Measurements from ENCODE around the gene FBXO38.

The FBXO38 gene

GRCh38 chr5:148384380-148384737 is 601 bp downstream of the FBXO38 start:
- peak in 2 of 3 donors; percentile 32 to 41 for DNase-seq

DNA sequence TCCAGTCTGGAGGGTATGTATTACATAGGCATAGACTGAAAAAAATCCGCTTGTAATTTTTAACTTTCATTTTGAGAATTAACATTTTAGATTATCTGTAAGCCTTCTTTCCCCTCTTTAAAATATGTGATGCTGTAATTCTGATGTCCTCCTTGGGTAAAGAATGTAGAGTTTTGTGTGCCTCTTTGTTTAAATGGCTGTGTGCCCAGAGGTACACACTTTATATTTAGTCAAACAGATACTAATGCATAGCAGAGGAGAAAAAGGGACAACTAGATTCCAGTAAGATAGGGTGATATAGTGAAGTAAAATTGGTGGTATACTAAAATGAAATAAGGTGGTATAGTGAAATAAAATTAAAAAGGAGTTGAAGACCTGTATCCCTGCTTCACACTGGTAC is 1.3 kb downstream of the FBXO38 start:
- no peak for DNase-seq

GRCh38 chr5:148386041-148386440 is 2.3 kb downstream of the FBXO38 start:
- no peak for DNase-seq

- no peak for DNase-seq
Observed at GRCh38 chr5:148387325-148387724, 3.6 kb downstream of the FBXO38 start.

DNA sequence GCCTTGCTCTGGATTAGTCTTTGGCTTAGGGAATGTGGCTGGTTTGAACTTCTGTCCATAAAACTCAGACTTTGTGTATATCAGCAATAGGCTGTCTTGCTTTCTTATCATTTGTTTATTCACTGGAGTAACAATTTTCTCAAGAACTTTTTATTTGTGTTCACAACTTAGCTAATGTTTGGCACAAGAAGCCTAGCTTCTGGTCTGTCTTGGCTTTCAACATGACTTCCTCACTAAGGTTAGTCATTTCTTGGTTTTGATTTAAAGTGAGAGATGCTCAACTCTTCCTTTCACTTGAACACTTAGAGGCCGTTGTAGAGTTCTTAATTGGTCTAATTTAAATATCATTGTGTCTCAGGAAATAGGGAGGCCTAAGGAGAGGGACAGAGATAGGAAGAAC is 4.9 kb downstream of the FBXO38 start:
- DNase-seq, result no peak

DNA sequence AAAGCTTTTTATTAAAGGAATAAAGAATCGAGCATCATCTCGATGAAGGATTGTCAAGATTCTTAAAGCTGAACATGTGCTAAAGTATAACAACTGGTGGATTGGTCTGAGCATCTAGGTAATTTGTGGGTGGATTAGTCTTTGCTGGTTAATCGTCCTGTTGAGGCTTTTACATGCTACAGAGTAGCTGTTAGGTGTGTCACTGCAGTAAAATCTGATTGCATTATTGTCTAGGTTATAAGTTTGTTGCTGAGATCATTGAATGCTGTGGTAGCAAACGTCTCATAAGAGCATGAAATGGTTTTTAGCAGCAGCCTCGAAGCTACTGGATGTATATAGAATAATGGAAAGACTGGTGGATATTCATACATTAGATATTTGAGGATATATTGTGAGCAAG is 7.2 kb downstream of the FBXO38 start:
- no peak for DNase-seq

GRCh38 chr5:148391422-148391821 is 7.7 kb downstream of the FBXO38 start:
- DNase-seq, result no peak

DNA sequence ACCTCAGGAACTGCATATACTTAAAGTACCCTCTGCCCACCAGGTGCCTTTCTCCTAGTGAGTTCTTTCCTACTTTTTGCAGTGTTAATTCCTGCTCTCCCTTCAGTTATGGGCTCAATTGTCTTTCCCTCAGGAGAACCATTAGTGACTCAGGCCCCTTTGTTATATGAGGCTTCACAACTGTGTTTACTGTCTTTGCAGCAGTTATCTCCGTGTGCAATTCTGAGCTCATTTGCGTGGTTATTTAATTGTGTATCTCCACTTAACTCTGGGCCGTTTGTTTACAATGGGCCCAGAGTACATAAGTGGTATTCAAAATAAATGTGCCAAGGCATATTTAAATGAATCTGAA is 9.6 kb downstream of the FBXO38 start:
- no peak for DNase-seq

DNA sequence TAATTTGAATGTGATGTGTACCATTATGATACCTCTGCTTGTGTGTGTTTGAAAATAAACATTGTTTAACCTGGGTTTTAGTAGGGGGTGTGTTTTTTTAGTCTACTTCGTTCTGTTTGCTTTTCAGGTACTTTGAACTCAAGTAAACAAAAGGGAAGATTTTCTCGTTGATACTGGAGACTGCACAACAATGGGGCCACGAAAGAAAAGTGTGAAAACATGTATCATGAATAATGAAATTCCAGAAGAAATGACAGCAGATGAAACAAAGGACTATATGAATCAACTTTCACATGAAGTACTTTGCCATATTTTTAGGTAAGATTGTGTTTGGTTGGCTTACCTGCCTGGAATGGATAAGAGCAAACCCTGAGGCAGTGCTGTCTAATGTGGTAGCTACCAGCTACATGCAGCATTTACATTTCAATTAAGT is 10.8 kb downstream of the FBXO38 start:
- no peak for DNase-seq

DNA sequence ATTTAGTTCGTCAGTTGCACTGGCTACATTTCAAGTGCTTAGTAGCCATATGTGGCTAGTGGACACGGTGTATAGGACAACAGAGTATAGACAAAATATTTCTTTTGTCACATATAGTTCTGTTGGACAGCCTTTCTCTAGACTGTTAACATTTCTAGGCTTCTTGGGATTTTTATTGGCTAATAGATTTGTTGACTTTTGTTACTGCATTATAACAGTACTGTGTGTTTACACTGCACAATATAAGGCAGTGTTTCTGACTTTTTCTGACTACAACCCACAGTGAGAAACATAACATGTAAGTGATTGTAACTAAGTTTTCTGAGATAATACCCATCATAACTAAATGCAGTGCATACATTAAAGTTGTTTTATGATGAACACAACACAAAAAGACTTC is 11.3 kb downstream of the FBXO38 start:
- DNase-seq, result no peak

DNA sequence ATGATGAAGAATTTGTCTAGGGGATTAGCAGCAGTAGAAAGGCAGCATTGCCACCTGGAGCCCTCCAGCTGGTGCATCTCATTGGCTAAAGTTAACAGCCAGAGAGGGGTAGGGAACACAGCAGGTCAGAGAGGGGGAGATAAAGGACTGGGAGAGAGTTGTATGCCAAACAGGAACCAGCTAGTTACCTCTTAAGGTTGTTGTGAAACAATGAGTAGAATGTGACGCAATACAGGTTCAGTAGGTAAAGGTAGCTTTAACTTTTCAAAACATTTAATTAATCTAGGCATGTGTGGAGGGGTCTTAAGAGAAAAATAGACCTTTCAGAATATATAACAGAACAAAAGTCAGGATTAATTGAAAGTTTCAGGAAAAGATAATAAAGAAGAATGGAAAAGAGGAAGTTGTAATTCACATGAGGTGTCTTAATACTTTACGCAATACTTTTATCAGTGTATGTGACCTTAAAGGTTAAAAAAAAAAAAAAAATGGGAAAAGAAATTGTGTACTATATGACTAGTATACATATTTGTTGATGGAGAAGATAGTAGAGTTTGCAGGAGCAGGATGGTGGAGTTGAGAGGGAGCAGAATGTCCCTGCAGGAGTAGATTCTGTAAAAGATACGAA is 14.3 kb downstream of the FBXO38 start:
- DNase-seq, result peak in 2 of 3 donors; percentile 31 to 33

- DNase-seq, result no peak
Observed at GRCh38 chr5:148398698-148399121, 15.0 kb downstream of the FBXO38 start.

DNA sequence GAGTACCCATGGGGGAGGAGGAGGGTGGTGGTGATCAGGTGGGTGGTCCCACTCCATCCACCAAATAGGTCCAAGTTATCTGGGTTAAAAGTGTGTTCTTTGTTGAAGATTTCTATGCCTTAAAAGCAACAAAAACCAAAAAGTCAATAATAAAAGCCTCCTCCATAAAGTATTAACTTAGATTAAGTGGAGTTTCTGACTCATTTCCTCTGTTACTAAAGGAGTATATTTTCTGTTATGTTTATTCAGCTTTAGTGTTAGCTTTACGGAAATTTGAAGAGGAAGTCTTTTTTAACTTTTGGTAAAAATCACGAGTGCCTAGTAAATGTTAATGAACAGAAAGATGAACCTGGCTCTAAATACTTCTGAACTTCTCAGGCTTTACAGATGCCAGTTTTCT is 17.8 kb downstream of the FBXO38 start:
- peak in 2 of 3 donors; percentile 67 to 72 for DNase-seq

DNA sequence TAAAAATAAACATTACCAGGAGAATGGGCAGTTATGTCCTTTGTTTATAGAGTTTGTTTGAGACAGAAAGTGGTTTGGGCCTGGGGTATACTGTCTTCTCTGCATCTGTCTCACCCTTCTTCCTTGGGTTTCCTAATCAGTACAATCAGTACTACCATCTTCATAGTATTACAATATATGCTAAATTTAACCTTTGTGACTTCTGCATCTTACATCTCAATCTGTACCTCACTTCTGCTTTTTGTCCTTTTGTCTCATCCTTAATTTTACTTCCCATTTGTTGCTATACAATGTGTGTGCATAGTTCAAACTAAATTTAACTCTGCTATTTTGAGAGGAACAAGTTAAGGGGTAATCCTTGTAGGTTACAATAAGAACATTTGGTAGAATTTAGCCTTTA is 19.6 kb downstream of the FBXO38 start:
- DNase-seq, result peak; percentile 28 to 79 (median 75)

DNA sequence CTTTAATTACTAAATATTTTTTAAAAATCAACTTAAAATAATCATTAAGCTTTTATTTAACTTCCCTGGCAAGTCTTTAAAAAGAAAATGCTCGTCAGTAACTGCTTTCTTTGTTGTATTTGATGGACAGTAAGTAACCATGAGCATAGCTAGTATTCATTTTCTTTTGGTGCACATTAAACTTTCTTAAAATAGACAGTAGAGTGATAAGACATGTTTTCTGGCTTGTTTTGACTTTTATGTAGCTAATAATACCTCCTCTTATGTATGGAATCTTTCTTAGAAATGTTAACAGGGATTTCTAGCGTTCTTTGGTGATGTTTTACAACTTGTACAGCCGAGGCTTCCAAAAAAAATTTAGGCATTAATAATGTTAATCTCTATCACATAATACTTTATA is 22.6 kb downstream of the FBXO38 start:
- no peak for DNase-seq

GRCh38 chr5:148408092-148408491 is 24.3 kb downstream of the FBXO38 start:
- no peak for DNase-seq

DNA sequence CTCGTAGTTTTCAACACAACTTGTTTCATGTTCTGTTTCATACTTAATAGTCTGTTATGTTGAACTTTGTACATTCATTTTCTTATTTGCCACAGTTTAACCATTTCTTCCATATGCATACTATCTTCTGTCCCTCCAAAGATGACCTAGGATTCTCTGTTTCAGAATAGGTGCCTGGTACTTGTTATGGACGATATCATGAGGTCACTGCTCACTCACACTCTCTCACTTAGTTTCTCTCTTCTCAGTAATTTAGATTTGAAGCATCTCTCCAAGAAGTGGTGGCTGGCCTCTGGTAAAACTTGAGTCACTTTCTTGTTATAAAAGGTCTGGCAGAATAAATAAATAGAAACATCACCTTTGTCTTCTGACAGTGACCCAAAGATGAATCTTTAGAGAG is 28.4 kb downstream of the FBXO38 start:
- DNase-seq, result no peak

DNA sequence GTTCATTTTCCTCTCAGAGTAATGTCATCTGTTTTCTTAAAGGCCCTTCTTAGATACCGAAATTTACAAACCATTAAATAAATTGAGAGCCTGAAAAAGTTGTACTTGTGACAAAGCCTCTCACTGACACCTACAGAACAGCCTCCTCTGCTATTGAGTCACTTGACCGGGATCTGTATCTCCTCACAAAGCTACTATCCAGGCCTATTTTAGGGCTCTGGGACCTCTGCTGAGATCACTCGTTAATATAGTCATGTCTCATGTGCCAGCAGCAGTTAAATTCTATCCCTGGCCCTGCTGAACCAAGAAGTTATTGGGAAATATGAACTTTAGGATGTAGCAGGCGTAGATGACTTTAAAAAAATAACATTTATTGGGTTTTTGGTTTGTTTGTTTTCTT is 31.1 kb downstream of the FBXO38 start:
- DNase-seq, result peak; percentile 39 to 53 (median 49)

DNA sequence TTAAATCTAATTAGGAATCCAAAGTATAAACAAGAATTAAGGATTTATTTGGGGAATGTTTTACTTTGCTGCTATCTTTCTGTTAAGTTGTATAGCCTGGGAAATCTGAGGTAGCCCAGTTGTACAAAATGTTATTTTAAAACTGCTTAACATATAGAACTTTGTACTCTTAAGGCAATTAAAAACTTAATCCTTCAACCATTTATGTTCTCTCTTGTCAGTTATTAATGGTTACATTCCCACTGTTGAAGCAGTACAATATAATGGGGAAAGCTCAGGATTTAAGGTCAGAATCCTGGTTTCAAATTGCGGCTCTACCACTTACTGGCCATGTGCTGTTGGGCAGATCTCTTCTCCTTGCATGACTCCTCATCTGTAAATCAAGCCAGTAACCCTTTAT is 32.7 kb downstream of the FBXO38 start:
- peak in 1 of 3 donors; percentile 14 for DNase-seq

DNA sequence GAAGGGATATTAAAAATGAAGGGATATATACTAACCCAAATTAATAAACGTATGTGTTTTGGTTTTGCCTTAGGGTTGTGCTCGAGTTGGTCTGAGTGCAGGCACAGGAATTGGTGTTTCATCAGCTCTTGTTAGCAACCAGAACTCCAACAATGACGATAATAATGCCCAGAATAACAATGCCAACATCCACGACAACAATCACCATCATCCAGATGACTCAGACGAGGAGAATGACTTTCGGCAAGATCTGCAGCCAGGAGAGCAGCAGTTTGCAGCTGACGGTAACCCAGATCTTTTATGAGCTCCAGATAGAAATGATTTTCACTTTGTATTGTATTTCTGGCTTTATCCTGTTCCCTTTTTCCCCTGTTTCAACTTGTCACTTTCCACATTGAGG is 33.2 kb downstream of the FBXO38 start:
- no peak for DNase-seq

DNA sequence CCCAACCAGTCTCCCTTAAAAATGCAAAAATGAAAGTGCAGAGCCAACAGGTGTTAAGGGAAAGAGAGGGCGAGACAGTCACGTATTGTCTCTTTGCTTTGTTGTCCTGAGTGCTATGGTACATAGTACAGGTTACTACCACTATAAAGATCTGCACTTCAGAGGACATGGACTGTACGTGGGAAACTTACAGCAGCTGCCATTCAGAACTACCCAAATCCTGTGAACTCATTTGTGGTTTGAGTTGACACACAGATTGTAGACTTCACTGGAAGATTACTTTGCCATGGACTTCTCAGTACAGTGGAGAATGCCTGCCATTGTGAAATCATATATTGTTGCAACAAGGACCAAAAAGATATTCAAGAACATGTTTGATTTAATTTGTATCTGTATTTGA is 34.8 kb downstream of the FBXO38 start:
- peak in 2 of 3 donors; percentile 5 to 26 for DNase-seq

- no peak for DNase-seq
Observed at GRCh38 chr5:148421661-148422060, 37.9 kb downstream of the FBXO38 start.

DNA sequence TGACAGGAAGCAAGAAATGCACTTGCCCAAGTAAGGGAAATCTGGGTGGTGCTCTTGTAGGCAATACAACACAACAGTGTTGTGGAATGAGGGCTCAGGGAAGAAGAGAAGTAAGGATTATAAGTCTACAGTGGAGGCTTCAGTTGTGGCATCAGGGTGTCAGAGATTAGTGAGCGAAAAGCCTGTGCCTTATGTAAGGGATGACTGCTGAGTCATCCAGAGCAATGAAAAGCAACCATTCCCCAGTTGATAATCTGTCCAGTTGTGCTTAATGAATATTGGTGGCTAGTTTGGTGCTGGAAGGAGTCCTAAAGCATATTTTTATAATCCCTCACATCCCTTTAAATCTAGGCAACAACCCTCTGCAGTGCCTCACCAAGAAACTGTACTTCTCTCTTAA is 42.0 kb downstream of the FBXO38 start:
- DNase-seq, result no peak

GRCh38 chr5:148426514-148426913 is 42.8 kb downstream of the FBXO38 start:
- no peak for DNase-seq

DNA sequence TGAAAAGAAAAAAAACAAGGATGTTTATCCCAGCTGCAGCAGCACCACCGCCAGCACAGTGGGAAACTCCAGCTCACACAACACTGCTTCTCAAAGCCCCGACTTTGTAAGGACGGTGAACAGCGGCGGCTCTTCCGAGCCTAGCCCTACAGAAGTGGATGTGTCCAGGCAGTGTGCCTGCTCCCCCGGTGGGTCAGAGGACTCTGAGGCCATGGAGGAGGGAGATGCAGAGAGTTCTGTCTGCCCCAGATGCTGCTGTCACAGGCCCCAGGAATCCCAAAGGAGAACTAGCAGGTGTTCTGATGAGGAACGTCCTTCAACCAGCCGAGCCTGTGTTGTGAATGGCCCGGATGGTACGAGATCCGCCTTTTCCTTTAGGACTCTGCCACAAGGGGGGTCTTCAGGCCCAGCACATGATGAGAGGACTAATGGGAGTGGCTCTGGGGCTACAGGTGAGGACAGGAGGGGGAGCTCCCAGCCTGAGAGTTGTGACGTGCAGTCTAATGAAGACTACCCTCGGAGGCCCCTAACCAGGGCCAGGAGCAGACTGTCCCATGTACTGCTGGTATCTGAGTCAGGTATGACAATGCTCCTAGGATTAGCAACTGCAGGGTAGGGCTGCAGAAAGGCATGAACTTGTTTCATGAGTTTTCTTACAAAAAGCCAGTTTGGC is 43.7 kb downstream of the FBXO38 start:
- no peak for DNase-seq
